GM12878 (cell line): Measurements from ENCODE around the gene P2RY1.

ENCODE experiments used
- ATF2 ChIP-seq: IDR thresholded peaks from 2 replicates; pipeline ENCODE4 v1.6.1; 2012; ENCODE audit warnings: low read length, inconsistent platforms
- GABPA ChIP-seq: IDR thresholded peaks from 2 replicates; pipeline ENCODE4 v1.6.1; 2014; ENCODE audit warnings: antibody characterized with exemption, low read depth, mild to moderate bottlenecking, inconsistent platforms
- POLR2AphosphoS5 ChIP-seq: IDR thresholded peaks from 2 replicates; pipeline ENCODE4 v1.6.1; 2011; ENCODE audit warnings: mild to moderate bottlenecking, low read length, inconsistent platforms
- RCOR1 ChIP-seq: conservative IDR thresholded peaks from 2 replicates; pipeline ENCODE4 v1.6.1; 2012; ENCODE audit warnings: low read depth, low read length, improper control_type of control experiment
- TF ChIP-seq, protein P1 (sequence below), 3 experiments: IDR thresholded peaks in 2 of 3; conservative IDR thresholded peaks in 1 of 3; 2 replicates each; pipeline ENCODE4 v1.5.1; 2011; ENCODE audit warnings: low read depth in 3 of 3, low read length in 3 of 3, mild to moderate bottlenecking in 3 of 3, control low read depth in 2 of 3, moderate library complexity in 2 of 3, inconsistent platforms in 1 of 3, mixed read lengths in 1 of 3; ENCODE audit not compliant: control insufficient read depth in 2 of 3, insufficient read depth in 1 of 3; ENCODE audit errors: extremely low read depth in 1 of 3

DNA sequence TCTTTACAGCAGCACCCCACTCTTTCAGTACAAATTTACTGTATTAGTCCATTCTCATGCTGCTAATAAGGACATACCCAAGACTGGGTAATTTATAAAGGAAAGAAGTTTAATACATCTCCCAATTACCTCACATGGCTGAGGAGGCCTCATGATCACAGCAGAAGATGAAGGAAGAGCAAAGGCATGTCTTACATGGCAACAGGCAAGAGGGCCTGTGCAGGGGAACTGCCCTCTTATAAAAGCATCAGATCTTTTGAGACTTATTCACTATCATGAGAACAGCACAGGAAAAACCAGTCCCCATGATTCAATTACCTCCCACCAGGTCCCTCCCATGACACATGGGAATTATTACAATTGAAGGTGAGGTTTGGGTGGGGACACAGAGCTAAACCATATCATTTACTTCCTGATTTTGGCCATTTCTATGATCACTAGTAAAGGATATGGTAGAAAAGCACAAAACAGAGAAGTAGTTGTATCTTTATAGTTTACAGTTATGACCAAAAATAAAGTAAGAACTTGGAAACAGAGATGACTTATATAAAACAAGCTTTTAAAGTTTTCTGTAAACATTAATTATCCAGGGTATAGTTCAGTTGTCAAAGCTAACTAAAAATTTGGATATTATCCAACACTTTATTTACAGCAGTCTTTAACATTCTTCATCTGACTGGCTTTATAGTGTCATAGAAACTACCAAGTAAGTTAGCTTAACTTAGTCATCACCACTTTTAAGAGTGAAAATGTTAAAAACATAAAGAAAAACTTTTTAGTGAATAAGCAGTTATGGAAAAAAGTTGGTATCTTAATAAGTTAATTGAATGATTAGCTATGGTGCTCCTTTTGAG lies 40.2 kb downstream of the P2RY1 start:
- TF ChIP-seq ATF2 (no peak), RCOR1 (no peak), GABPA (no peak), POLR2AphosphoS5 (no peak)
- TF ChIP-seq, protein P1, sequence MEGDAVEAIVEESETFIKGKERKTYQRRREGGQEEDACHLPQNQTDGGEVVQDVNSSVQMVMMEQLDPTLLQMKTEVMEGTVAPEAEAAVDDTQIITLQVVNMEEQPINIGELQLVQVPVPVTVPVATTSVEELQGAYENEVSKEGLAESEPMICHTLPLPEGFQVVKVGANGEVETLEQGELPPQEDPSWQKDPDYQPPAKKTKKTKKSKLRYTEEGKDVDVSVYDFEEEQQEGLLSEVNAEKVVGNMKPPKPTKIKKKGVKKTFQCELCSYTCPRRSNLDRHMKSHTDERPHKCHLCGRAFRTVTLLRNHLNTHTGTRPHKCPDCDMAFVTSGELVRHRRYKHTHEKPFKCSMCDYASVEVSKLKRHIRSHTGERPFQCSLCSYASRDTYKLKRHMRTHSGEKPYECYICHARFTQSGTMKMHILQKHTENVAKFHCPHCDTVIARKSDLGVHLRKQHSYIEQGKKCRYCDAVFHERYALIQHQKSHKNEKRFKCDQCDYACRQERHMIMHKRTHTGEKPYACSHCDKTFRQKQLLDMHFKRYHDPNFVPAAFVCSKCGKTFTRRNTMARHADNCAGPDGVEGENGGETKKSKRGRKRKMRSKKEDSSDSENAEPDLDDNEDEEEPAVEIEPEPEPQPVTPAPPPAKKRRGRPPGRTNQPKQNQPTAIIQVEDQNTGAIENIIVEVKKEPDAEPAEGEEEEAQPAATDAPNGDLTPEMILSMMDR (IDR thresholded peaks at IDR 0.05 in 2 of 3, conservative IDR thresholded peaks at IDR 0.05 in 1 of 3; ENCODE audit: control insufficient read depth in 2 of 3, extremely low read depth in 1 of 3, insufficient read depth in 1 of 3, low read depth in 3 of 3, low read length in 3 of 3) = no peak
